Lower lobe of right lung (tissue), 2 donors: Measurements from ENCODE around the gene TTN. TPM values are rescaled to one million over a fixed set of nuclear protein-coding genes. Genes with fewer than 3 reads are reported as not detected.

Experiments
- ATAC-seq, 2 donors: fragments of 200-7000 bp; cut with Tn5 transposase; one replicate each; pipeline ENCODE4 v1.9.1; 2020 to 2022; ENCODE audit warnings: mild to moderate bottlenecking in 2 of 2, moderate library complexity in 2 of 2
- DNase-seq: peaks from one replicate; pipeline ENCODE4 v3.0.0-alpha.2; 2020
- H3K27ac ChIP-seq: fragments of 200-600 bp; one replicate; pipeline ENCODE4 v1.8.0; 2022
- H3K27me3 ChIP-seq: fragments of 200-600 bp; one replicate; pipeline ENCODE4 v1.8.0; 2022; ENCODE audit warnings: low read depth
- H3K36me3 ChIP-seq: fragments of 200-600 bp; one replicate; pipeline ENCODE4 v1.8.0; 2022; ENCODE audit warnings: mild to moderate bottlenecking
- H3K4me1 ChIP-seq: fragments of 200-600 bp; one replicate; pipeline ENCODE4 v1.8.0; 2022
- H3K4me3 ChIP-seq: fragments of 200-600 bp; one replicate; pipeline ENCODE4 v1.8.0; 2022; ENCODE audit warnings: mild to moderate bottlenecking
- H3K9me3 ChIP-seq: fragments of 200-600 bp; one replicate; pipeline ENCODE4 v1.8.0; 2022
- intact Hi-C: fragments of 100-400 bp; cut with DNase I; formaldehyde crosslinking; loops from one replicate; pipeline ENCODE4 v1.11.0; 2022
- total RNA-seq: library from RNA; stranded (reverse); fragmentation: NEBNext Ultra II Directional; extraction: Animal tissue kit (Norgen Biotek cat#: 25700); gene quantifications from one replicate; pipeline ENCODE4 v1.2.1, GENCODE V29; 2021
- TF ChIP-seq, protein P1 (sequence below): fragments of 200-600 bp; IDR thresholded peaks from one replicate; pipeline ENCODE4 v1.8.0; 2022; ENCODE audit warnings: antibody characterized with exemption, mild to moderate bottlenecking
- donor health status: DM: no; HTN: yes; CAD: no; lungs with severe emphysema.

TTN gene
- total RNA-seq, 1 donor from 2014 or later, result 40.3 TPM

- Histone ChIP-seq H3K27ac (no peak overlapping the region), H3K27me3 (no peaks in the 10 kb centered on the region), H3K4me1 (no peaks in the 10 kb centered on the region), H3K4me3 (no peak overlapping the region), H3K36me3 (peaks cover 95% of the 10 kb centered on the region), H3K9me3 (no peaks in the 10 kb centered on the region)
- TF ChIP-seq, protein P1, sequence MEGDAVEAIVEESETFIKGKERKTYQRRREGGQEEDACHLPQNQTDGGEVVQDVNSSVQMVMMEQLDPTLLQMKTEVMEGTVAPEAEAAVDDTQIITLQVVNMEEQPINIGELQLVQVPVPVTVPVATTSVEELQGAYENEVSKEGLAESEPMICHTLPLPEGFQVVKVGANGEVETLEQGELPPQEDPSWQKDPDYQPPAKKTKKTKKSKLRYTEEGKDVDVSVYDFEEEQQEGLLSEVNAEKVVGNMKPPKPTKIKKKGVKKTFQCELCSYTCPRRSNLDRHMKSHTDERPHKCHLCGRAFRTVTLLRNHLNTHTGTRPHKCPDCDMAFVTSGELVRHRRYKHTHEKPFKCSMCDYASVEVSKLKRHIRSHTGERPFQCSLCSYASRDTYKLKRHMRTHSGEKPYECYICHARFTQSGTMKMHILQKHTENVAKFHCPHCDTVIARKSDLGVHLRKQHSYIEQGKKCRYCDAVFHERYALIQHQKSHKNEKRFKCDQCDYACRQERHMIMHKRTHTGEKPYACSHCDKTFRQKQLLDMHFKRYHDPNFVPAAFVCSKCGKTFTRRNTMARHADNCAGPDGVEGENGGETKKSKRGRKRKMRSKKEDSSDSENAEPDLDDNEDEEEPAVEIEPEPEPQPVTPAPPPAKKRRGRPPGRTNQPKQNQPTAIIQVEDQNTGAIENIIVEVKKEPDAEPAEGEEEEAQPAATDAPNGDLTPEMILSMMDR, result no peak
- no peak for DNase-seq
- intact Hi-C loops, result no loop called here
- ATAC-seq, result no peak
Observed at GRCh38 chr2:178542569-178542968, 264.7 kb downstream of the TTN start.

GRCh38 chr2:178542161-178542560, 265.1 kb downstream of the TTN start:
- no peaks in the 10 kb centered on the region for H3K4me1 ChIP-seq
- H3K9me3 ChIP-seq, result no peaks in the 10 kb centered on the region
- intact Hi-C loops, result no loop called here
- no peak overlapping the region for H3K27ac ChIP-seq
- no peaks in the 10 kb centered on the region for H3K27me3 ChIP-seq
- no peak overlapping the region for H3K4me3 ChIP-seq
- H3K36me3 ChIP-seq, result peaks cover 95% of the 10 kb centered on the region
- DNase-seq (no peak), ATAC-seq (no peak)
- TF ChIP-seq, protein P1, result no peak

GRCh38 chr2:178536037-178536436, 271.2 kb downstream of the TTN start:
- intact Hi-C loops, result no loop called here
- Histone ChIP-seq H3K36me3 (peaks cover 100% of the 10 kb centered on the region), H3K9me3 (no peaks in the 10 kb centered on the region), H3K4me3 (no peak overlapping the region), H3K27me3 (no peaks in the 10 kb centered on the region), H3K4me1 (no peaks in the 10 kb centered on the region), H3K27ac (no peak overlapping the region)
- TF ChIP-seq, protein P1, result no peak
- ATAC-seq, result no peak
- DNase-seq, result no peak

DNA sequence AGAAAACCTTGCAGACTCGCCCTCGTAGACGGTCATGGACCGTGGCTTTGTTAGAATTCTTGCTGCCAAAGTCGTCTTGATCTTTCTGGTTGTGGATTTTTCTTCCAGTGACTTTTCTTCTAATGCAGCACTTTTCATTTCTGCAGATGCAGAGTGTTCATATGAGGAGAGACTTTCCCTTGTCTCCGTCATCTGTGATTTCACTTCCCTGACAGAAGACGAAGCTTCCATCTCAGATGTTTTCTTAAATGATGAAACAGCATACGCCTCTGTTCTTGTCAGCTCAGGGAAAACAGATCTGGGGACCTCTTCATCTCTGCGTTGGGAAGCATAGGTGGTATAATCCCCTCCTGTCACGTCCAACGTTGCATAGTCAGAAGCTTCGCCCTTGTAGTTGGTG, 276.1 kb downstream of the TTN start:
- no peak for DNase-seq
- intact Hi-C loops, result no loop called here
- Histone ChIP-seq H3K27ac (no peak overlapping the region), H3K4me1 (peaks cover 5% of the 10 kb centered on the region), H3K4me3 (no peak overlapping the region), H3K36me3 (peaks cover 56% of the 10 kb centered on the region), H3K27me3 (no peaks in the 10 kb centered on the region), H3K9me3 (no peaks in the 10 kb centered on the region)
- ATAC-seq, result peak in 1 of 2 donors; percentile 41
- TF ChIP-seq, protein P1, result no peak

DNA sequence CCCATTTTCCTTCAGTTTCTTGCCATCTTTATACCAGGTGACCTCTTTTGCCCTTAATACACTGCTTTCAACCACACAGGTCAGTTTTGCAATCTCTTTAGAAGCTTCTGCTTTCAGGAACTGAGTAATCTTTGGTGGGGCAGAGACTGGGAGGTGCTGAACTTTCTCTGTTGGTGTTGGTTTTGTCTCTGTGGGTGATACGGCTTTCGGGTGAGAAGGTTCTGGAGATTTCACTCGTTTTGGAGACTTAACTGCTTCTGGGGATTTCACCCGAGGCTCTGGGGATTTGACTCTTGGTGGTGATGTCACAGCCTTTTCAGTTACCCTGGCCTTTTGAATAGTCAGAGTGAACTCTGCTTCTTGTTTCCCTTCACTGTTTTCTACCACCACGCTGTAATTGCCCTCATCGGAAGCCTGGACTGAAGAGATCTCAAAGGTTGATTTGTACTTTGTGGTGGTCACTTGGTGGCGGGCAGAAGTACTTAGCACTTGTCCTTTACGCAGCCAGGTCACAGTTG, 276.5 kb downstream of the TTN start:
- Histone ChIP-seq H3K27me3 (no peaks in the 10 kb centered on the region), H3K9me3 (no peaks in the 10 kb centered on the region), H3K27ac (no peak overlapping the region), H3K4me3 (no peak overlapping the region), H3K4me1 (peaks cover 5% of the 10 kb centered on the region), H3K36me3 (peaks cover 51% of the 10 kb centered on the region)
- TF ChIP-seq, protein P1, result no peak
- DNase-seq (no peak), ATAC-seq (peak; percentile 76 to 82)
- intact Hi-C loops, result no loop called here
